Right cardiac atrium (tissue), 5 donors: ENCODE measurements around the gene PARVA. TPM values are rescaled to one million over a fixed set of nuclear protein-coding genes. Genes with fewer than 3 reads are reported as not detected.
A peak's percentile ranks its signal among the peaks of the same experiment; 100 is the strongest.

Experiments
- ATAC-seq, 2 donors: fragments of 200-7000 bp; cut with Tn5 transposase; one replicate each; pipeline versions ENCODE4 v1.8.0 to v1.9.1; 2020; ENCODE audit warnings: moderate library complexity in 2 of 2, mild to moderate bottlenecking in 1 of 2
- DNase-seq, 3 donors: peaks; one replicate each; pipeline ENCODE4 v3.0.0-alpha.2; 2020
- H3K27ac ChIP-seq: one replicate; pipeline ENCODE4 v1.5.1; 2013; ENCODE audit warnings: mild to moderate bottlenecking, low read length, control low read depth, moderate library complexity
- H3K27me3 ChIP-seq: one replicate; pipeline ENCODE4 v1.6.1; 2013; ENCODE audit not compliant: control insufficient read depth, insufficient read depth
- H3K4me1 ChIP-seq: one replicate; pipeline ENCODE4 v1.6.1; 2013; ENCODE audit warnings: low read length; ENCODE audit not compliant: control insufficient read depth, insufficient read depth
- H3K4me3 ChIP-seq: one replicate; pipeline ENCODE4 v1.5.1; 2013; ENCODE audit warnings: low read length, control low read depth
- H3K9me3 ChIP-seq: one replicate; pipeline ENCODE4 v1.6.1; 2013; ENCODE audit warnings: low read length; ENCODE audit not compliant: control insufficient read depth
- WGBS: extraction: QIAGEN DNeasy Blood & Tissue Kit; methylation state at CpG from one replicate; pipeline ENCODE4 v1.1.7; 2013; 5-methylcytosine and 5-hydroxymethylcytosine counted together
- intact Hi-C, 4 donors: fragments of 100-400 bp; cut with DNase I; formaldehyde crosslinking; loops; one replicate each; pipeline versions ENCODE4 v1.11.0 to v1.14.0; 2022 to 2023
- polyA plus RNA-seq: library from polyadenylated mRNA; stranded (reverse); fragments of 200-250 nt; gene quantifications from one replicate; pipeline ENCODE4 v1.2.3, GENCODE V29; 2013
- total RNA-seq, 4 donors: library from RNA; stranded (reverse); fragmentation: NEBNext Ultra II Directional; extraction: Animal tissue kit (Norgen Biotek cat#: 25700); gene quantifications; one replicate each; pipeline ENCODE4 v1.2.1, GENCODE V29; 2021
- donor health status: healthy with polysubstance abuse.
- donor health status: DM: no; HTN: yes; CAD: no.
- donor health status: DM: no; HTN: no; CAD: no.
- donor health status: DM: no; HTN: yes; CAD: no; lungs with severe emphysema.
- donor health status: DM: yes; HTN: yes; CAD: no.

PARVA gene
- total and polyA plus RNA-seq, 5 donors: 30.6 to 116 (median 71.2) TPM

DNA sequence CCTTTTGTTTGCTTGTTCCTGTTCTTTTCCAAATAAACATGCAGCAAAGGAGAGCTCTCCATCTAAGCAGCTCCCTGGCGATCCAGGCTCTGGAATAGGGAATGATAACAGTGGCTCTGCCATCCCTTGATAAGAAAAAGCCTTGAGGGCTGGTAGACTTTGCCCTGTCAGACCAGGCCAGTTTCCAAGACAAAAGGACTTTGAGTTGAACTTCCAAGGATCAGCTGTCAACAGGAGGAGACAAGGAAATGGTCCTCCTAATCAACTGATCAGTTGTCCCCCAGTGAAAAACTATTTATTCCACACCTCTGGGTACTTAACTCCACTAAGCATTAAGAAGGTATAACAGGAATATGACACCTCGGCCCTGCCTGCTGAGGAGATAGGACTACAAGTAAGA is 127.8 kb downstream of the PARVA start:
- intact Hi-C loops: no loop called here
- Histone ChIP-seq H3K27ac (no peak overlapping the region), H3K4me1 (peaks cover 13% of the 10 kb centered on the region)

GRCh38 chr11:12506404-12506921 is 129.1 kb downstream of the PARVA start:
- Histone ChIP-seq H3K27me3 (no peaks in the 10 kb centered on the region), H3K9me3 (no peaks in the 10 kb centered on the region), H3K4me3 (no peak overlapping the region), H3K4me1 (peaks cover 13% of the 10 kb centered on the region), H3K27ac (no peak overlapping the region)
- intact Hi-C loops: no loop called here
- ATAC-seq (no peak), DNase-seq (no peak)

More for the DNA sequence above, 127.8 kb downstream of the PARVA start:
- DNase-seq (no peak), ATAC-seq (no peak)
- H3K4me3 ChIP-seq: no peak overlapping the region
- H3K9me3 ChIP-seq: no peaks in the 10 kb centered on the region
- H3K27me3 ChIP-seq: no peaks in the 10 kb centered on the region
- 67% methylated on average over 2 of the region's 2 CpGs for WGBS

DNA sequence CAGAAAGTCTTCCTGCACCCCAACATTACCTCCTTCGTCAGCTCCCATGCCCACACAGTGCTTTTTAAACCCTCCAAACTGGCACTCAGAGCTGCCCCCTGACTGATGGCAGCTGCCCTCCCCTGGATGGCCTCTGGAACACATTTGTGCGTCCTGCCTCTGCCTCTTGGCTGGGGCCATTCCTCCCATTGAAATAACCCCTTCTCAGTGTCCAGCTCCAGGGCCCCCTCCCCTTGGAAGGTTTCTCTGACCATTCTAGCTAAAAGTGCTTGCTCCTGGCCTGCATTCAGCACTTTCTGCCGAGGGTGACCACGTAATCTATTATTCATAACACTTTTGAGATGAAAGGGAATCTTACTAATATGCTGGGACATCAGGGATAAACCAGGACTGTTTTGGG is 130.0 kb downstream of the PARVA start:
- Histone ChIP-seq H3K4me3 (no peak overlapping the region), H3K27ac (no peak overlapping the region), H3K9me3 (no peaks in the 10 kb centered on the region), H3K4me1 (peaks cover 13% of the 10 kb centered on the region), H3K27me3 (no peaks in the 10 kb centered on the region)
- no peak for DNase-seq
- intact Hi-C loops: no loop called here
- 69% methylated on average over 4 of the region's 4 CpGs for WGBS
- ATAC-seq: no peak

- intact Hi-C loops: no loop called here
- Histone ChIP-seq H3K4me1 (peaks cover 7% of the 10 kb centered on the region), H3K9me3 (no peaks in the 10 kb centered on the region), H3K27ac (no peak overlapping the region), H3K4me3 (no peak overlapping the region), H3K27me3 (no peaks in the 10 kb centered on the region)
- WGBS: 38% methylated on average over 4 of the region's 4 CpGs
- peak in 2 of 3 donors; percentile 70 to 76 for DNase-seq
- peak; percentile 65 to 85 for ATAC-seq
These were observed 130.9 kb downstream of the PARVA start for GRCh38 chr11:12508151-12508751.

GRCh38 chr11:12509371-12509770 is 132.0 kb downstream of the PARVA start:
- DNase-seq (no peak), ATAC-seq (no peak)
- intact Hi-C loops: no loop called here
- Histone ChIP-seq H3K4me3 (no peak overlapping the region), H3K4me1 (peaks cover 7% of the 10 kb centered on the region), H3K27ac (no peak overlapping the region), H3K27me3 (no peaks in the 10 kb centered on the region), H3K9me3 (no peaks in the 10 kb centered on the region)
- 93% methylated on average over 5 of the region's 5 CpGs for WGBS

- Histone ChIP-seq H3K9me3 (no peaks in the 10 kb centered on the region), H3K4me1 (peaks cover 5% of the 10 kb centered on the region), H3K4me3 (no peak overlapping the region), H3K27me3 (no peaks in the 10 kb centered on the region), H3K27ac (no peak overlapping the region)
- WGBS: 76% methylated on average over 4 of the region's 4 CpGs
- ATAC-seq (no peak), DNase-seq (no peak)
- intact Hi-C loops: no loop called here
These were observed 134.8 kb downstream of the PARVA start for GRCh38 chr11:12512132-12512531.

DNA sequence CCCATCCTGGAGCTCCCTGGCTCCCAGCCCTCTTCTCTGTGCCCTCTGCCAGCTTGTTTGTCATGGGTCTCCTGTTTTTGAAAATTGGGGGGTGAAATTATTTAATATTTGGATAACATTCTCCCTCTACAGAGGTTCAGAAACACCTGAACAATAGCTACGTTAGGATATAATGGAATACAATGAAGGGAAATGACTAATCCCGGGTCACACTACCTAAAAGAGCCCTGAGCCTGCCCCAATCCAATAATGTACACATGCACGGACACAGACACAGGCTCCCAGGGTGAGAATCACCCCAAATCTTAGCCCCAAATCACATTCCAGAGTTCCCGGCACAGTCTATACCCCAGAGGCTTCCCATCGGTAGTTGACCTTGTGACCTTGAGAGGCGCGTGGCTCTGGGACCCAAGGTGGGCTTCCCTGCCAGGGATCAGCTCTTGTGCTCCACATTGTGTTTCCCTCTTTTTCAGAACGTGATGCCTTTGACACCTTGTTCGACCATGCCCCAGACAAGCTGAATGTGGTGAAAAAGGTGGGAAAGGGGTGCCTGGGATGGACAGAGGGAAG is 135.5 kb downstream of the PARVA start:
- intact Hi-C loops: no loop called here
- H3K9me3 ChIP-seq: no peaks in the 10 kb centered on the region
- no peak for DNase-seq
- 80% methylated on average over 9 of the region's 9 CpGs for WGBS
- no peaks in the 10 kb centered on the region for H3K27me3 ChIP-seq
- H3K4me1 ChIP-seq: peaks cover 1% of the 10 kb centered on the region
- no peak for ATAC-seq
- H3K4me3 ChIP-seq: no peak overlapping the region
- no peak overlapping the region for H3K27ac ChIP-seq

- intact Hi-C loops: no loop called here
- ATAC-seq: peak; percentile 50 to 64
- WGBS: 71% methylated on average over 4 of the region's 4 CpGs
- Histone ChIP-seq H3K27ac (no peak overlapping the region), H3K9me3 (no peaks in the 10 kb centered on the region), H3K4me1 (peaks cover 1% of the 10 kb centered on the region), H3K27me3 (no peaks in the 10 kb centered on the region), H3K4me3 (no peak overlapping the region)
- DNase-seq: peak; percentile 60 to 72 (median 71)
These were observed 139.2 kb downstream of the PARVA start for GRCh38 chr11:12516387-12517105.

DNA sequence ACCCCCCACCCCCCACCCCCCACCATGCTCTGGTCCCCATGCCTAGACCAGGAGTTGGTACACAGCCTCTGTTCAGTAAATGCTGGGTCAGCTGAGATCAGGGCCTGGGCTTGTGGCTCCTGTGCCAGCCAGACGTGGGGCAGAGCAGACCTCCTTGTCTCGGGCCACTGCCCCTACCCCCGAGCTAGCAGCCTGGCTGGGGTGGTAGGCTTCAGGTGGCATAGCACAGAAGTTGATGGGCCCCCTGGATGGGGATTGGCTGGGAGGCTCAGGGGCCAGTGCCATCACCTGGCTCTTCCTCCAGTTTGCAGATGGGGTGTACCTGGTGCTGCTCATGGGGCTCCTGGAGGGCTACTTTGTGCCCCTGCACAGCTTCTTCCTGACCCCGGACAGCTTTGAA is 139.9 kb downstream of the PARVA start:
- WGBS: 90% methylated on average over 4 of the region's 4 CpGs
- Histone ChIP-seq H3K9me3 (no peaks in the 10 kb centered on the region), H3K27me3 (no peaks in the 10 kb centered on the region), H3K27ac (no peak overlapping the region), H3K4me1 (peaks cover 1% of the 10 kb centered on the region), H3K4me3 (no peak overlapping the region)
- DNase-seq (no peak), ATAC-seq (no peak)
- intact Hi-C loops: no loop called here

DNA sequence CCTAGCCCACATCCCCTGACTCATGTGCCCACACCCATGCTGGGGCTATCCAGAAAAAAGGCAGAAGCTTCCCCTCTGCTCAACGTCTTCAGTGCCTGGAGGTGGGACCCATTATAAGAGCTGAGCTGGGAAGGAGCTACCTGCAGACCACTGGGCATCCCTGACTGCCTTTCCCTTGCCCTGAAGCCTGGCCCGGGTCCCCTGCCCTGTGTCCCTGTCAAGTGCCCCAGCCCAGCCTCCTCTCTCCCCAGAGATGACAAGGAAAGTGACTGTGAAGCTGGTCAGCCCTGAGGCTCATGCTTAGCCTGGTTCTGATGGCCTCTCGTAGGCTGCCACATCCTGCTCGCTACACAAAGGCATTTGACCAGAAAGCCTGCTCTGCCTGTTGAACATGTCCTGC is 140.4 kb downstream of the PARVA start:
- no peak overlapping the region for H3K4me3 ChIP-seq
- DNase-seq: peak in 1 of 3 donors; percentile 38
- no peak overlapping the region for H3K27ac ChIP-seq
- no peak for ATAC-seq
- peaks cover 1% of the 10 kb centered on the region for H3K4me1 ChIP-seq
- intact Hi-C loops: no loop called here
- H3K9me3 ChIP-seq: no peaks in the 10 kb centered on the region
- no peaks in the 10 kb centered on the region for H3K27me3 ChIP-seq
- 87% methylated on average over 4 of the region's 4 CpGs for WGBS

- no peaks in the 10 kb centered on the region for H3K27me3 ChIP-seq
- no peak for ATAC-seq
- DNase-seq: no peak
- H3K4me1 ChIP-seq: peaks cover 4% of the 10 kb centered on the region
- H3K27ac ChIP-seq: no peak overlapping the region
- no peaks in the 10 kb centered on the region for H3K9me3 ChIP-seq
- intact Hi-C loops: no loop called here
- 94% methylated on average over 15 of the region's 15 CpGs for WGBS
- no peak overlapping the region for H3K4me3 ChIP-seq
These were observed 141.4 kb downstream of the PARVA start for GRCh38 chr11:12518606-12519385.
